ENCODE results near the gene SCFD1. TPM values are rescaled to one million over a fixed set of nuclear protein-coding genes. Genes with fewer than 3 reads are reported as not detected.
"Not testable (repeated sequence)": the region's sequence is repeated elsewhere in the genome, so short reads cannot be mapped to it uniquely, and the experiment has no call there.

Gene SCFD1
- total RNA-seq, 1 donor from 2014 or later: 72.6 TPM

DNA sequence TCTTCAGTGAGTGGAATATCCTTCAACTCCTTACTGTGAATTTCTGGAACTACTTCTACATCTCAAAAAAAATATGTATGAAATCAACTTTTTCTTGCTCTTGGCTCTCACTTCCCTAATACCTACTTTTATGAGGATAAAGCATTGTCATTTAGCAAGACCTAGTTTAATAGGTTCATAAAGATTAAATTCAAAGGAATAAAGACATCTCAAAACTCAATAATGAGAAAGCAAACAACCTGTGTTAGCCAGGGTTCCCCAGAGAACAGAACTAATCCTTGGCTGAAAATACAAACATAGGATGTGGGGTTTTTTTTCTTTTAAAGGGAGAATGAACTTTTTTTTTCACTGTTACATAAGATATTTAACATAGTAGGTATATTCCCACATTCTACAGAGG is 57.9 kb downstream of the SCFD1 start:
- DNase-seq: no peak
- Histone ChIP-seq H3K4me3 (no peak overlapping the region), H3K36me3 (peaks cover 63% of the 10 kb centered on the region), H3K27me3 (no peaks in the 10 kb centered on the region), H3K9me3 (no peaks in the 10 kb centered on the region), H3K4me1 (no peaks in the 10 kb centered on the region), H3K27ac (no peak overlapping the region)
- ATAC-seq: no peak
- TF ChIP-seq CTCF (IDR thresholded peaks at IDR 0.05): no peak
- intact Hi-C loops (cut with DNase I): no loop called here

DNA sequence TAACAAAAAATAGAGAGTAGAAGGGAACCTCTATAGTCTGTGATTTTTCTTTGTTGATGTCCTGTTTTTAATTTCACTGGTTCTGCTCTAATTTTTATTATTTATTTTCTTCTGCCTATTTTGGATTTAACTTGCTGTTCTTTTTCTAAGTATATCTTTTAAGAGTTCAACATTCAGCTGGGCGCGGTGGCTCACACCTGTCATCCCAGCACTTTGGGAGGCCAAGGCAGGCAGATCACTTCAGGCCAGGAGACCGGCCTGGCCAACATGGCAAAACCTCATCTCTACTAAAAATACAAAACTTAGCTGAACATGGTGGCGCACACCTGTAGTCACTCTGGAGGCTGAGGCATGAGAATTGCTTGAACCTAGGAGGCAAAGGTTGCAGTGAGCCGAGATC is 58.7 kb downstream of the SCFD1 start:
- H3K9me3 ChIP-seq; DNase-seq; H3K4me1 ChIP-seq; ATAC-seq; H3K27me3 ChIP-seq; H3K4me3 ChIP-seq; intact Hi-C loops (cut with DNase I); H3K27ac ChIP-seq: not testable (repeated sequence)
- peaks cover 57% of the 10 kb centered on the region for H3K36me3 ChIP-seq

GRCh38 chr14:30681752-30682355 is 59.7 kb downstream of the SCFD1 start:
- H3K27ac ChIP-seq: no peak overlapping the region
- peaks cover 49% of the 10 kb centered on the region for H3K36me3 ChIP-seq
- ATAC-seq (no peak), DNase-seq (no peak)
- intact Hi-C loops (cut with DNase I): no loop called here
- no peaks in the 10 kb centered on the region for H3K27me3 ChIP-seq
- H3K4me1 ChIP-seq: no peaks in the 10 kb centered on the region
- H3K9me3 ChIP-seq: no peaks in the 10 kb centered on the region
- peak; percentile 40 for TF ChIP-seq CTCF (IDR thresholded peaks at IDR 0.05)
- no peak overlapping the region for H3K4me3 ChIP-seq

- intact Hi-C loops (cut with DNase I); H3K4me1 ChIP-seq; H3K9me3 ChIP-seq; ATAC-seq; H3K27me3 ChIP-seq; DNase-seq: not testable (repeated sequence)
- peaks cover 18% of the 10 kb centered on the region for H3K36me3 ChIP-seq
- TF ChIP-seq CTCF (IDR thresholded peaks at IDR 0.05): peak; percentile 28
- H3K27ac ChIP-seq: peak overlapping the region; percentile 20
- H3K4me3 ChIP-seq: peak overlapping the region; percentile 35
These were observed 68.6 kb downstream of the SCFD1 start for GRCh38 chr14:30690487-30691355.

DNA sequence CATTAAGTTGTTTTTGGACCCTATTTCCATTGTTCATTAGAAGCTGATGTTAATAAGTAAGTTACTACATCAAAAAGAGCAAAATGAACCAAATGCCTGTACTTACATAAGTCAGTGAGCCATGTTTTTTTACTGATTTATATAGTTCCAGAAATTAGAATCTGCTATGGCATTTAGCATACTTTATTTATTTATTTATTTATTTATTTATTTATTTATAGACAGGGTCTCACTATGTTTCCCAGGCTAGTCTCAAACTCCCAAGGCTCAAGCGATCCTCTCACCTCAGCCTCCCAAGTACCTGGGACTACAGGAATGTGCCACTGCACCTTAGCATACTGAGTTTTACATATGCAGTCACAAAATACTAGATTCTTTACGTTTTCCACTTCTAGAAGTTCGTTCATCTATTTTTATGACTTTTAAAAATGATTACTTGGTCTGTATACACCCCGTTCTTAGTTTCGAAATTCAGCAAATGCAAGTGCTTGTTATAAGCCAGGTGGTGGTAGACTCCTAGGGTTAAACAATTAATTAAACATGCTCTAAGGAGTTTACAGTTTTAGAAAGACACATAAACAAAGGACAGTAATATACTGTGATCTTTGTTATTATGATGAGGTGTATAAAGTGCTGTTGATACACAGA is 69.8 kb downstream of the SCFD1 start:
- H3K9me3 ChIP-seq: no peaks in the 10 kb centered on the region
- DNase-seq (no peak), ATAC-seq (no peak)
- intact Hi-C loops (cut with DNase I): no loop called here
- peaks cover 23% of the 10 kb centered on the region for H3K36me3 ChIP-seq
- no peak for TF ChIP-seq CTCF (IDR thresholded peaks at IDR 0.05)
- no peak overlapping the region for H3K27ac ChIP-seq
- peaks cover 3% of the 10 kb centered on the region for H3K4me1 ChIP-seq
- no peak overlapping the region for H3K4me3 ChIP-seq
- H3K27me3 ChIP-seq: no peaks in the 10 kb centered on the region

DNA sequence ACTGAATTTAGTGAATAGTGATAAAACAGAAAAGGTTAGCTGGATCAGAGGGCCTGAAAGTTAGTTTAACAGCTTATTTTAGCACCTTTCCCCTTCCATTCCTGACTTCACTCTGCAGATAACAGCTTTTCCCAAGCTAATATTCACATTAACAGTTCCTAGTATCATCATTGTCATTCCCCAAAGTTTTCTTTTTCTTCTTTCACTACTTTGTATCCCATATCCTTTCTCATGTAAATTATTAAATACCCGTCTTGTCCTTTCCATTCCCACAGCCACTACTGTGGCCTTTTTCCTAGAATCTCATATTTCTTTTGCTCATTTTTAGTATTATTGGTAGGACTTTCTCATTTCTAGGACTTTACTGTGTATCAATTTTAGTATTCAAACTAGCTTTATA is 70.5 kb downstream of the SCFD1 start:
- Histone ChIP-seq H3K9me3 (no peaks in the 10 kb centered on the region), H3K27ac (no peak overlapping the region), H3K4me3 (no peak overlapping the region), H3K36me3 (peaks cover 31% of the 10 kb centered on the region), H3K27me3 (no peaks in the 10 kb centered on the region), H3K4me1 (peaks cover 3% of the 10 kb centered on the region)
- ATAC-seq: no peak
- DNase-seq: no peak
- intact Hi-C loops (cut with DNase I): no loop called here
- TF ChIP-seq CTCF (IDR thresholded peaks at IDR 0.05): no peak

Measured in upper lobe of right lung (tissue), 1 donor.